Sigmoid colon (tissue), 7 donors: Measurements from ENCODE around the gene FAP. TPM values are rescaled to one million over a fixed set of nuclear protein-coding genes. Genes with fewer than 3 reads are reported as not detected.

ENCODE experiments used
- DNase-seq: peaks from one replicate; pipeline ENCODE4 v3.0.0-alpha.2; 2019
- H3K27ac ChIP-seq, 4 donors: fragments of 200-600 bp; sonication (generic); one replicate each; pipeline ENCODE4 v1.5.1; 2016 to 2019; ENCODE audit warnings: mild to moderate bottlenecking in 1 of 4
- H3K27me3 ChIP-seq, 3 donors: fragments of 200-600 bp; sonication (generic); one replicate each; pipeline ENCODE4 v1.5.1; 2019; ENCODE audit warnings: mild to moderate bottlenecking in 1 of 3
- H3K36me3 ChIP-seq, 4 donors: fragments of 200-600 bp; sonication (generic); one replicate each; pipeline ENCODE4 v1.5.1; 2016 to 2019
- H3K4me1 ChIP-seq, 4 donors: fragments of 200-600 bp; sonication (generic); one replicate each; pipeline ENCODE4 v1.5.1; 2017 to 2019
- H3K4me3 ChIP-seq, 4 donors: fragments of 200-600 bp; sonication (generic); one replicate each; pipeline ENCODE4 v1.5.1; 2017 to 2019; ENCODE audit warnings: mild to moderate bottlenecking in 2 of 4, moderate library complexity in 1 of 4
- H3K9me3 ChIP-seq, 4 donors: fragments of 200-600 bp in 3 of 4; sonication (generic) in 3 of 4; one replicate each; pipeline versions ENCODE4 v1.5.1 to v1.6.1; 2013 to 2019
- EP300 ChIP-seq, 4 donors: sonication (generic); formaldehyde crosslinking; IDR thresholded peaks; one replicate each; pipeline ENCODE4 v1.6.1; 2017; ENCODE audit warnings: antibody characterized with exemption in 4 of 4
- POLR2A ChIP-seq, 2 donors: fragments of 450-650 bp; IDR thresholded peaks; one replicate each; pipeline ENCODE4 v1.6.1; 2016; ENCODE audit warnings: antibody characterized with exemption in 2 of 2, mild to moderate bottlenecking in 2 of 2, moderate library complexity in 2 of 2
- POLR2AphosphoS5 ChIP-seq, 4 donors: sonication (generic); formaldehyde crosslinking; IDR thresholded peaks; one replicate each; pipeline ENCODE4 v1.6.1; 2017; ENCODE audit warnings: antibody characterized with exemption in 4 of 4
- WGBS, 2 donors: extraction: QIAGEN DNeasy Blood & Tissue Kit; methylation state at CpG; one replicate each; pipeline ENCODE4 v1.1.7; 2013; 5-methylcytosine and 5-hydroxymethylcytosine counted together
- intact Hi-C: fragments of 100-400 bp; cut with DNase I; formaldehyde crosslinking; loops from one replicate; pipeline ENCODE4 v1.15.1; 2023
- polyA plus RNA-seq, 3 donors: library from polyadenylated mRNA; stranded (reverse); fragments of 200-250 nt; gene quantifications; one replicate each; pipeline ENCODE4 v1.2.3, GENCODE V29; 2013
- total RNA-seq, 4 donors: library from RNA; depleted of rRNA; stranded (reverse); fragments of >200 nt; gene quantifications; one replicate each; pipeline ENCODE4 v1.1.0, GENCODE V29; 2016
- TF ChIP-seq, protein P1 (sequence below), 4 experiments: fragments of 450-650 bp in 3 of 4; fragments of 200-600 bp in 1 of 4; IDR thresholded peaks; one replicate each; pipeline ENCODE4 v1.5.1; 2016 to 2019; ENCODE audit warnings: antibody characterized with exemption in 4 of 4, mild to moderate bottlenecking in 3 of 4, moderate library complexity in 2 of 4
- donor health status: healthy with polysubstance abuse.
- donor health status: Bipolar disorder and iron deficiency.
- donor health status: healthy.

The FAP gene
- total and polyA plus RNA-seq, 7 donors = 2.2 to 35.7 (median 20.0) TPM; not detected in 2

DNA sequence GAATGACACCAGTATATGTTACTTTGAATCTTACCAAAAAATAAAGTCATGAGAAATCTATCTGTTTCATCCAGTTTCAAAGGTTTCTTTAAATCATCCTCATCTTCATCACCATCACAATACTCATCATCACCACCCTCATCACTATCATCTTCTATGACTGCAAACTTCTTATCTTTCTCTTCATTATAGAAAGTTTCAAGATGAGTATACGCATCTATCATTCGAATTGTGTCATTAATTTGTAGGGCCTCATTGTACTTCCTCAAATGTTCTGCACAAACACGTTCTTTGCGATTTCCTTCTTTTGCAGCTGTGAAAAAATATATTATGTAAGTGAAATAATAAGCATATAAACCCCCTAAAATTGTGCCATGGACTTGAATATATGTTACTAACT, 34.1 kb upstream of the FAP start:
- Histone ChIP-seq H3K4me3 (no peak overlapping the region), H3K27ac (no peak overlapping the region), H3K36me3 (peaks cover 0 to 27% (median 3%) of the 10 kb centered on the region in 4 donors), H3K27me3 (no peaks in the 10 kb centered on the region), H3K9me3 (no peaks in the 10 kb centered on the region), H3K4me1 (no peaks in the 10 kb centered on the region)
- no peak for DNase-seq
- TF ChIP-seq, protein P1, sequence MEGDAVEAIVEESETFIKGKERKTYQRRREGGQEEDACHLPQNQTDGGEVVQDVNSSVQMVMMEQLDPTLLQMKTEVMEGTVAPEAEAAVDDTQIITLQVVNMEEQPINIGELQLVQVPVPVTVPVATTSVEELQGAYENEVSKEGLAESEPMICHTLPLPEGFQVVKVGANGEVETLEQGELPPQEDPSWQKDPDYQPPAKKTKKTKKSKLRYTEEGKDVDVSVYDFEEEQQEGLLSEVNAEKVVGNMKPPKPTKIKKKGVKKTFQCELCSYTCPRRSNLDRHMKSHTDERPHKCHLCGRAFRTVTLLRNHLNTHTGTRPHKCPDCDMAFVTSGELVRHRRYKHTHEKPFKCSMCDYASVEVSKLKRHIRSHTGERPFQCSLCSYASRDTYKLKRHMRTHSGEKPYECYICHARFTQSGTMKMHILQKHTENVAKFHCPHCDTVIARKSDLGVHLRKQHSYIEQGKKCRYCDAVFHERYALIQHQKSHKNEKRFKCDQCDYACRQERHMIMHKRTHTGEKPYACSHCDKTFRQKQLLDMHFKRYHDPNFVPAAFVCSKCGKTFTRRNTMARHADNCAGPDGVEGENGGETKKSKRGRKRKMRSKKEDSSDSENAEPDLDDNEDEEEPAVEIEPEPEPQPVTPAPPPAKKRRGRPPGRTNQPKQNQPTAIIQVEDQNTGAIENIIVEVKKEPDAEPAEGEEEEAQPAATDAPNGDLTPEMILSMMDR (IDR thresholded peaks at IDR 0.05) = no peak
- no peak for TF ChIP-seq POLR2AphosphoS5 (IDR thresholded peaks at IDR 0.05)
- TF ChIP-seq POLR2A (IDR thresholded peaks at IDR 0.05) = no peak
- no peak for TF ChIP-seq EP300 (IDR thresholded peaks at IDR 0.05)
- intact Hi-C loops = no loop called here
- WGBS, 2 donors = 77 to 91% methylated on average over 4 of the region's 4 CpGs

DNA sequence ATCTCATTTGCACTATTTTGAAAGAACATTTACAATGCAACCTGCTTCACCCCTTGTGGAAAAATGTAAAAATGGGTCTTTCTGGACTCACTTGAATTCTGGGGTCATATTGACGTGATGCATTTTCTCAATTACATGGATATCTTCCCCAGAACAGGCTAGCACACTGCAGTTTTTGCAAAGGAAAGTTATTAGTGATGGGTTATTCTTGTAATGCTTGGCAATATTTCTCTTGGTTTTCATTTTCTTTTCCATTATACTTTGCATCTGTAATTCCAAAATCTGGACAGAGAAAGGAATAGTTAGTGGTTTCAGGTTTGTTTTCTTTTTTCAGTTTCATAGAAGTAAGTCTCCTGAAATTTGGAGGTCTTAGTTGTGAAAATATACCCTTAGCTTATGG, 24.8 kb upstream of the FAP start:
- H3K4me3 ChIP-seq = no peak overlapping the region
- no peaks in the 10 kb centered on the region for H3K27me3 ChIP-seq
- no peak overlapping the region for H3K27ac ChIP-seq
- no peak for DNase-seq
- no peak for TF ChIP-seq POLR2A (IDR thresholded peaks at IDR 0.05)
- no peak for TF ChIP-seq EP300 (IDR thresholded peaks at IDR 0.05)
- TF ChIP-seq, protein P1 (IDR thresholded peaks at IDR 0.05) = no peak
- no peak for TF ChIP-seq POLR2AphosphoS5 (IDR thresholded peaks at IDR 0.05)
- 97 to 100% methylated on average over 1 of the region's 1 CpG for WGBS, 2 donors
- intact Hi-C loops = no loop called here
- no peaks in the 10 kb centered on the region for H3K9me3 ChIP-seq
- no peaks in the 10 kb centered on the region for H3K4me1 ChIP-seq
- peaks cover 0 to 30% (median 7%) of the 10 kb centered on the region in 4 donors for H3K36me3 ChIP-seq

DNA sequence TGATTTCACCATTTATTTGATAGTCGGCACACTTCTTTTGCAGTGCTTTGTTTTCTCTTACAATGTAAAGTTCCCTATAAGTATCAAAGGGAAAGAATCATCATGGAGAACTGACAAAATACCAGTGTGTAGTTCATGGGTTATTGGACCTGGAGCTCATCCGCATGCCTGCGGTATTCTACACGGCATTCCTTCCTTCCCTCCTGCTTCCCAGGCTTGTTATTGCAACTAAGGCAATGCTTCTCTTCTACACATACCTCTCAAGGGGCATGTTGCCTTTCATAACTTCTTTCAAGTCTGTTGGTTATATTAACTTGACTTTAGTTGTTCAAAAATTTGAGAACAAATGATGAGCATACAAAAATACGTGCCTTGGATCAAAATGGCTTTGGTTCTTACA, 24.3 kb upstream of the FAP start:
- intact Hi-C loops = no loop called here
- no peak for DNase-seq
- TF ChIP-seq EP300 (IDR thresholded peaks at IDR 0.05) (no peak), POLR2AphosphoS5 (IDR thresholded peaks at IDR 0.05) (no peak), POLR2A (IDR thresholded peaks at IDR 0.05) (no peak)
- TF ChIP-seq, protein P1 (IDR thresholded peaks at IDR 0.05) = no peak
- Histone ChIP-seq H3K9me3 (no peaks in the 10 kb centered on the region), H3K27ac (no peak overlapping the region), H3K27me3 (no peaks in the 10 kb centered on the region), H3K36me3 (peaks cover 0 to 30% (median 7%) of the 10 kb centered on the region in 4 donors), H3K4me1 (no peaks in the 10 kb centered on the region), H3K4me3 (no peak overlapping the region)
- 97 to 98% methylated on average over 5 of the region's 5 CpGs for WGBS, 2 donors

DNA sequence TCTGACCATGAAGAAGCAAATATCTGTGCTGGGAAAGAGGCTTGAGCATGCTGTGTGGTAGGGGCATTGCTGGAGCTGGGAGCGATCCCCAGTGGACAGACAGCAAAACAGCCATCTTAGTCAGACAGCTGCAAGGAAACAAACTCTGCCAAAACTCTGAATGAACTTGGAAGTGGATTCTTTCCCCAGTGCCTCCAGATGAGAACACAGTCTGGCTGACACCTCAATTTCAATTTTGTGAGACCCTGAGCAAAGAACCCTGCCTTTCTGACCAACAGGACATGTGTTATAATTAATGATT, 23.2 kb upstream of the FAP start:
- no peaks in the 10 kb centered on the region for H3K9me3 ChIP-seq
- H3K27me3 ChIP-seq = no peaks in the 10 kb centered on the region
- DNase-seq = no peak
- no peak overlapping the region for H3K4me3 ChIP-seq
- 95 to 98% methylated on average over 1 of the region's 1 CpG for WGBS, 2 donors
- H3K4me1 ChIP-seq = no peaks in the 10 kb centered on the region
- no peak for TF ChIP-seq POLR2A (IDR thresholded peaks at IDR 0.05)
- TF ChIP-seq, protein P1 (IDR thresholded peaks at IDR 0.05) = no peak
- TF ChIP-seq EP300 (IDR thresholded peaks at IDR 0.05) = no peak
- no peak for TF ChIP-seq POLR2AphosphoS5 (IDR thresholded peaks at IDR 0.05)
- H3K36me3 ChIP-seq = peaks cover 0 to 22% (median 3%) of the 10 kb centered on the region in 4 donors
- H3K27ac ChIP-seq = no peak overlapping the region
- intact Hi-C loops = no loop called here
